ENCODE results near the gene ALPG. TPM values are rescaled to one million over a fixed set of nuclear protein-coding genes. Genes with fewer than 3 reads are reported as not detected.
"Not testable (repeated sequence)": the region's sequence is repeated elsewhere in the genome, so short reads cannot be mapped to it uniquely, and the experiment has no call there.

Gene ALPG
- total RNA-seq, 3 donors from 2014 or later = not detected

GRCh38 chr2:232447091-232447620, 40.5 kb downstream of the ALPG start:
- intact Hi-C loops (cut with DNase I; ENCODE audit: low total_unique reads) = no loop called here
- Histone ChIP-seq H3K4me3 (no peak overlapping the region), H3K27me3 (no peaks in the 10 kb centered on the region), H3K9me3 (no peaks in the 10 kb centered on the region), H3K4me1 (no peaks in the 10 kb centered on the region), H3K36me3 (no peaks in the 10 kb centered on the region), H3K27ac (no peak overlapping the region)
- no peak for DNase-seq (ENCODE audit: low spot score in 2 of 2)
- TF ChIP-seq POLR2AphosphoS5 (IDR thresholded peaks at IDR 0.05) (no peak), CTCF (IDR thresholded peaks at IDR 0.05) (no peak), POLR2A (IDR thresholded peaks at IDR 0.05) (no peak)

GRCh38 chr2:232447638-232448303, 41.1 kb downstream of the ALPG start:
- Histone ChIP-seq H3K4me3 (no peak overlapping the region), H3K27ac (no peak overlapping the region), H3K4me1 (no peaks in the 10 kb centered on the region), H3K9me3 (no peaks in the 10 kb centered on the region), H3K36me3 (no peaks in the 10 kb centered on the region), H3K27me3 (no peaks in the 10 kb centered on the region)
- TF ChIP-seq POLR2AphosphoS5 (IDR thresholded peaks at IDR 0.05) (no peak), CTCF (IDR thresholded peaks at IDR 0.05) (no peak), POLR2A (IDR thresholded peaks at IDR 0.05) (no peak)
- intact Hi-C loops (cut with DNase I; ENCODE audit: low total_unique reads) = no loop called here
- DNase-seq (ENCODE audit: low spot score in 2 of 2) = no peak

GRCh38 chr2:232448304-232448690, 41.7 kb downstream of the ALPG start:
- TF ChIP-seq CTCF (IDR thresholded peaks at IDR 0.05) (no peak), POLR2A (IDR thresholded peaks at IDR 0.05) (no peak), POLR2AphosphoS5 (IDR thresholded peaks at IDR 0.05) (no peak)
- Histone ChIP-seq H3K4me1 (no peaks in the 10 kb centered on the region), H3K9me3 (no peaks in the 10 kb centered on the region), H3K27ac (no peak overlapping the region), H3K4me3 (no peak overlapping the region), H3K36me3 (no peaks in the 10 kb centered on the region), H3K27me3 (no peaks in the 10 kb centered on the region)
- intact Hi-C loops (cut with DNase I; ENCODE audit: low total_unique reads) = no loop called here
- DNase-seq (ENCODE audit: low spot score in 2 of 2) = no peak

GRCh38 chr2:232449964-232450363, 43.3 kb downstream of the ALPG start:
- Histone ChIP-seq H3K36me3 (no peaks in the 10 kb centered on the region), H3K27ac (no peak overlapping the region), H3K9me3 (no peaks in the 10 kb centered on the region), H3K27me3 (no peaks in the 10 kb centered on the region), H3K4me3 (no peak overlapping the region), H3K4me1 (no peaks in the 10 kb centered on the region)
- DNase-seq (ENCODE audit: low spot score in 2 of 2) = no peak
- no peak for TF ChIP-seq POLR2A (IDR thresholded peaks at IDR 0.05)
- no peak for TF ChIP-seq CTCF (IDR thresholded peaks at IDR 0.05)
- no peak for TF ChIP-seq POLR2AphosphoS5 (IDR thresholded peaks at IDR 0.05)
- intact Hi-C loops (cut with DNase I; ENCODE audit: low total_unique reads) = no loop called here

- H3K4me3 ChIP-seq; DNase-seq (ENCODE audit: low spot score in 2 of 2); H3K4me1 ChIP-seq; H3K9me3 ChIP-seq; H3K27ac ChIP-seq; intact Hi-C loops (cut with DNase I; ENCODE audit: low total_unique reads); H3K27me3 ChIP-seq; H3K36me3 ChIP-seq: not testable (repeated sequence)
Observed at GRCh38 chr2:232451645-232452044, 45.0 kb downstream of the ALPG start.

All from breast epithelium (tissue), 4 donors.